GM21825 (cell line): ENCODE results near the gene CDH4.

Source experiments
- ATAC-seq: cut with Tn5 transposase; IDR thresholded peaks from one replicate; pipeline ENCODE4 v1.9.1; 2021; ENCODE audit warnings: mild to moderate bottlenecking, moderate library complexity; ENCODE audit not compliant: unreplicated experiment

The CDH4 gene

GRCh38 chr20:61524951-61525666 lies 273.0 kb downstream of the CDH4 start:
- no peak for ATAC-seq

GRCh38 chr20:61525781-61526431 lies 273.8 kb downstream of the CDH4 start:
- no peak for ATAC-seq

GRCh38 chr20:61526907-61527306 lies 274.8 kb downstream of the CDH4 start:
- no peak for ATAC-seq

- ATAC-seq = no peak
Observed at GRCh38 chr20:61527626-61528025, 275.6 kb downstream of the CDH4 start.

GRCh38 chr20:61528591-61528990 lies 276.5 kb downstream of the CDH4 start:
- ATAC-seq = no peak

- ATAC-seq = no peak
Observed at GRCh38 chr20:61529354-61529753, 277.3 kb downstream of the CDH4 start.

GRCh38 chr20:61531553-61532345 lies 279.7 kb downstream of the CDH4 start:
- ATAC-seq = no peak

- no peak for ATAC-seq
Observed at GRCh38 chr20:61532736-61533135, 280.7 kb downstream of the CDH4 start.

- no peak for ATAC-seq
Observed at GRCh38 chr20:61533231-61533631, 281.2 kb downstream of the CDH4 start.

- ATAC-seq = no peak
Observed at GRCh38 chr20:61534346-61534745, 282.3 kb downstream of the CDH4 start.

GRCh38 chr20:61535091-61535490 lies 283.0 kb downstream of the CDH4 start:
- ATAC-seq = no peak

- no peak for ATAC-seq
Observed at GRCh38 chr20:61535536-61535935, 283.5 kb downstream of the CDH4 start.

GRCh38 chr20:61535956-61536355 lies 283.9 kb downstream of the CDH4 start:
- ATAC-seq = no peak

GRCh38 chr20:61536671-61537070 lies 284.6 kb downstream of the CDH4 start:
- ATAC-seq = no peak

- no peak for ATAC-seq
Observed at GRCh38 chr20:61537239-61538182, 285.4 kb downstream of the CDH4 start.

GRCh38 chr20:61538183-61538942 lies 286.3 kb downstream of the CDH4 start:
- no peak for ATAC-seq

GRCh38 chr20:61538943-61539265 lies 286.8 kb downstream of the CDH4 start:
- ATAC-seq = no peak

GRCh38 chr20:61539706-61540360 lies 287.8 kb downstream of the CDH4 start:
- ATAC-seq = no peak

GRCh38 chr20:61541537-61541936 lies 289.5 kb downstream of the CDH4 start:
- ATAC-seq = no peak

GRCh38 chr20:61543086-61543485 lies 291.0 kb downstream of the CDH4 start:
- no peak for ATAC-seq
